Adrenal gland (tissue), 12 donors: Measurements from ENCODE around the gene AKAP13. TPM values are rescaled to one million over a fixed set of nuclear protein-coding genes. Genes with fewer than 3 reads are reported as not detected.

ENCODE experiments used
- DNase-seq, 7 donors: peaks; one replicate each; pipeline ENCODE4 v3.0.0-alpha.2; 2019 to 2020
- H3K27ac ChIP-seq, 5 donors: fragments of 200-600 bp; sonication (generic) in 4 of 5; 1 replicate in 3 of 5; 2 replicates in 2 of 5; pipeline versions ENCODE4 v1.5.1 to v1.8.0; 2016 to 2020; ENCODE audit warnings: mild to moderate bottlenecking in 1 of 5
- H3K27me3 ChIP-seq: fragments of 200-600 bp; 2 replicates; pipeline ENCODE4 v1.8.0; 2021
- H3K36me3 ChIP-seq, 2 donors: fragments of 200-600 bp; replicated peaks in 1 of 2; 1 replicate in 1 of 2; 2 replicates in 1 of 2; pipeline versions ENCODE4 v1.5.1 to v1.8.0; 2018 to 2022
- H3K4me1 ChIP-seq, 2 donors: fragments of 200-600 bp; replicated peaks in 1 of 2; 1 replicate in 1 of 2; 2 replicates in 1 of 2; pipeline versions ENCODE4 v1.5.1 to v1.8.0; 2018 to 2021
- H3K4me3 ChIP-seq, 4 donors: fragments of 200-600 bp; sonication (generic) in 3 of 4; one replicate each; pipeline ENCODE4 v1.5.1; 2016 to 2018
- H3K9me3 ChIP-seq, 3 donors: fragments of 200-600 bp; sonication (generic) in 1 of 3; replicated peaks in 1 of 3; 1 replicate in 2 of 3; 2 replicates in 1 of 3; pipeline versions ENCODE4 v1.5.1 to v1.8.0; 2016 to 2021
- CTCF ChIP-seq, 6 experiments: fragments of 450-650 bp in 4 of 6; fragments of 200-600 bp in 2 of 6; sonication (generic) in 1 of 6; IDR thresholded peaks; 1 replicate in 5 of 6; 2 replicates in 1 of 6; pipeline versions ENCODE4 v1.5.1 to v1.8.0; 2016 to 2021; ENCODE audit warnings: antibody characterized with exemption in 6 of 6, mild to moderate bottlenecking in 2 of 6, moderate library complexity in 1 of 6
- POLR2A ChIP-seq, 2 donors: fragments of 450-650 bp; IDR thresholded peaks; one replicate each; pipeline ENCODE4 v1.6.1; 2017; ENCODE audit warnings: antibody characterized with exemption in 2 of 2, mild to moderate bottlenecking in 2 of 2, moderate library complexity in 1 of 2
- whole genome bisulfite sequencing, 4 donors: extraction: QIAGEN DNeasy Blood & Tissue Kit in 2 of 4; methylation state at CpG; one replicate each; pipeline versions ENCODE4 v1.1.5 to v1.1.7; 2013 to 2017; 5-methylcytosine and 5-hydroxymethylcytosine counted together
- intact Hi-C, 2 donors: fragments of 100-400 bp; cut with DNase I; formaldehyde crosslinking; loops; one replicate each; pipeline versions ENCODE4 v1.14.1 to v1.15.0; 2022 to 2023
- polyA plus RNA-seq, 3 donors: library from polyadenylated mRNA; stranded (reverse); fragments of 200-250 nt in 2 of 3; fragments of 350-450 nt in 1 of 3; fragmentation: Illumina TruSeq in 1 of 3; extraction: RNeasy Lipid Tissue Mini Kit (QIAGEN cat#74804) in 1 of 3; gene quantifications; one replicate each; pipeline ENCODE4 v1.2.3, GENCODE V29; 2013 to 2014
- total RNA-seq, 9 donors: library from RNA; depleted of rRNA in 4 of 9; stranded (reverse); fragments of >200 nt in 4 of 9; fragments of 120-200 nt in 1 of 9; fragmentation: NEBNext Ultra II Directional in 1 of 9; extraction: Animal tissue kit (Norgen Biotek cat#: 25700) in 1 of 9; gene quantifications; one replicate each; pipeline versions ENCODE4 v1.1.0 to v1.2.4, GENCODE V29; 2013 to 2023
- donor health status: healthy with polysubstance abuse.
- donor health status: Bipolar disorder and iron deficiency.
- donor health status: DM: yes; HTN: yes; CAD: no.
- donor health status: DM: no; HTN: no; CAD: no.
- donor health status: DM: no; HTN: no; CAD: no.
- donor health status: DM: yes; HTN: yes; CAD: no.

Gene AKAP13
- total and polyA plus RNA-seq, 12 donors = 42.7 to 144 (median 89.2) TPM

GRCh38 chr15:85500729-85501128 is 120.3 kb downstream of the AKAP13 start:
- Histone ChIP-seq H3K27ac (no peak overlapping the region), H3K9me3 (no peaks in the 10 kb centered on the region), H3K4me1 (peaks cover 4 to 35% of the 10 kb centered on the region in 2 donors), H3K27me3 (no peaks in the 10 kb centered on the region), H3K4me3 (no peak overlapping the region), H3K36me3 (no peaks in the 10 kb centered on the region)
- WGBS, 4 donors = 69 to 90% (median 77%) methylated on average over 4 of the region's 4 CpGs
- intact Hi-C loops = no loop called here
- no peak for DNase-seq
- TF ChIP-seq CTCF (IDR thresholded peaks at IDR 0.05) (no peak), POLR2A (IDR thresholded peaks at IDR 0.05) (no peak)

GRCh38 chr15:85501574-85501973 is 121.2 kb downstream of the AKAP13 start:
- DNase-seq = no peak
- H3K36me3 ChIP-seq = no peaks in the 10 kb centered on the region
- no peaks in the 10 kb centered on the region for H3K9me3 ChIP-seq
- H3K27me3 ChIP-seq = no peaks in the 10 kb centered on the region
- WGBS, 4 donors = 81 to 93% (median 87%) methylated on average over 2 of the region's 2 CpGs
- no peak overlapping the region for H3K27ac ChIP-seq
- peaks cover 4 to 31% of the 10 kb centered on the region in 2 donors for H3K4me1 ChIP-seq
- TF ChIP-seq CTCF (IDR thresholded peaks at IDR 0.05) (no peak), POLR2A (IDR thresholded peaks at IDR 0.05) (no peak)
- no peak overlapping the region for H3K4me3 ChIP-seq
- intact Hi-C loops = no loop called here

GRCh38 chr15:85503151-85503799 is 122.9 kb downstream of the AKAP13 start:
- 49 to 79% (median 64%) methylated on average over 4 of the region's 4 CpGs for WGBS, 4 donors
- Histone ChIP-seq H3K9me3 (no peaks in the 10 kb centered on the region), H3K4me3 (no peak overlapping the region), H3K36me3 (no peaks in the 10 kb centered on the region), H3K27ac (no peak overlapping the region), H3K27me3 (no peaks in the 10 kb centered on the region), H3K4me1 (peaks cover 4 to 21% of the 10 kb centered on the region in 2 donors)
- TF ChIP-seq CTCF (IDR thresholded peaks at IDR 0.05) (no peak), POLR2A (IDR thresholded peaks at IDR 0.05) (no peak)
- intact Hi-C loops = no loop called here
- DNase-seq = no peak

- Histone ChIP-seq H3K27me3 (no peaks in the 10 kb centered on the region), H3K36me3 (no peaks in the 10 kb centered on the region), H3K9me3 (no peaks in the 10 kb centered on the region), H3K27ac (no peak overlapping the region), H3K4me1 (peaks cover 4 to 10% of the 10 kb centered on the region in 2 donors), H3K4me3 (no peak overlapping the region)
- TF ChIP-seq CTCF (IDR thresholded peaks at IDR 0.05) (peak; percentile 26 to 63 (median 52)), POLR2A (IDR thresholded peaks at IDR 0.05) (no peak)
- intact Hi-C loops = no loop called here
- DNase-seq = peak; percentile 32 to 73 (median 53)
- 60 to 75% (median 74%) methylated on average over 8 of the region's 8 CpGs for WGBS, 4 donors
Observed at GRCh38 chr15:85504749-85505676, 124.6 kb downstream of the AKAP13 start.
